GM12878 (cell line): ENCODE measurements around the gene TSHZ1. TPM values are rescaled to one million over a fixed set of nuclear protein-coding genes. Genes with fewer than 3 reads are reported as not detected.

Source experiments
- E4F1 ChIP-seq: fragments of 450-650 bp; IDR thresholded peaks from 2 replicates; pipeline ENCODE4 v1.6.1; 2018; ENCODE audit warnings: borderline replicate concordance, mild to moderate bottlenecking; ENCODE audit not compliant: partially characterized antibody
- HDAC6 ChIP-seq: fragments of 200-600 bp; sonication (generic); IDR thresholded peaks from one replicate; pipeline ENCODE4 v1.8.0; 2017; ENCODE audit warnings: antibody characterized with exemption; ENCODE audit not compliant: unreplicated experiment
- JUND ChIP-seq: IDR thresholded peaks from 2 replicates; pipeline ENCODE4 v1.6.1; 2012; ENCODE audit warnings: low read depth, mild to moderate bottlenecking, low read length, improper control_type of control experiment, moderate library complexity
- NRF1 ChIP-seq: conservative IDR thresholded peaks from 2 replicates; pipeline ENCODE4 v1.6.1; 2011; ENCODE audit warnings: mild to moderate bottlenecking, low read depth, low read length, improper control_type of control experiment
- REST ChIP-seq: IDR thresholded peaks from 2 replicates; pipeline ENCODE4 v1.6.1; 2012; ENCODE audit warnings: mild to moderate bottlenecking, low read depth, low read length
- SUPT20H ChIP-seq: IDR thresholded peaks from 2 replicates; pipeline ENCODE4 v1.6.1; 2011; ENCODE audit warnings: low read depth, mild to moderate bottlenecking, low read length, moderate library complexity, borderline replicate concordance; ENCODE audit not compliant: control insufficient read depth
- ZNF207 ChIP-seq: fragments of 450-650 bp; IDR thresholded peaks from 2 replicates; pipeline ENCODE4 v1.6.1; 2014; ENCODE audit warnings: antibody characterized with exemption, mild to moderate bottlenecking, borderline replicate concordance
- ZNF384 ChIP-seq: IDR thresholded peaks from 2 replicates; pipeline ENCODE4 v1.6.1; 2012; ENCODE audit warnings: low read depth, mild to moderate bottlenecking, low read length, improper control_type of control experiment, borderline replicate concordance
- polyA plus RNA-seq, 11 experiments: library from polyadenylated mRNA; depleted of rRNA in 4 of 11; unstranded in 6 of 11; stranded (reverse) in 5 of 11; fragments of >200 nt; fragmentation: Nextera tagmentation in 4 of 11; fragmentation: Illumina TruSeq in 1 of 11; extraction: Ambion mirVana in 4 of 11; extraction: Trizol in 1 of 11; gene quantifications; 1 replicate in 1 of 11; 2 replicates in 10 of 11; pipeline versions ENCODE4 v1.2.1 to v1.2.3, GENCODE V29; 2011 to 2016; ENCODE audit warnings: inconsistent platforms in 2 of 11, missing spikeins in 2 of 11, low read depth in 1 of 11
- total RNA-seq, 4 experiments: library from RNA; depleted of rRNA in 3 of 4; stranded (reverse); fragments of >200 nt in 3 of 4; fragmentation: Illumina TruSeq in 1 of 4; extraction: Trizol in 1 of 4; gene quantifications; 2 replicates each; pipeline versions ENCODE4 v1.2.1 to v1.2.3, GENCODE V29; 2013 to 2021

TSHZ1 gene
- total and polyA plus RNA-seq, 10 of the 15 experiments (the other 5 are each of a cell fraction or from before 2014, with no cell fraction given): 2.2 to 15.2 (median 5.1) TPM

GRCh38 chr18:75176849-75177248 lies 33.7 kb upstream of the TSHZ1 start (continued):
- no peak for TF ChIP-seq ZNF207
- no peak for TF ChIP-seq SUPT20H
- no peak for TF ChIP-seq NRF1
- no peak for TF ChIP-seq JUND
- no peak for TF ChIP-seq REST
- TF ChIP-seq HDAC6: no peak
- no peak for TF ChIP-seq ZNF384
- no peak for TF ChIP-seq E4F1
- TF ChIP-seq, all 136 proteins: peak for 0
